SU-DHL-6 (cell line): ENCODE results near the gene AADACL4.

Experiments
- H2AFZ ChIP-seq: fragments of 200-600 bp; sonication (generic); 2 replicates; pipeline ENCODE4 v1.6.1; 2014; ENCODE audit warnings: low read depth, mild to moderate bottlenecking, moderate library complexity, mixed read lengths, antibody characterized with exemption, low read length; ENCODE audit not compliant: severe bottlenecking
- H3F3A ChIP-seq: fragments of 200-600 bp; shearing (Covaris generic); 2 replicates; pipeline ENCODE4 v1.6.0; 2016; ENCODE audit warnings: antibody characterized with exemption, mild to moderate bottlenecking; ENCODE audit not compliant: insufficient read depth
- H3K27ac ChIP-seq: fragments of 200-600 bp; sonication (generic); 2 replicates; pipeline ENCODE4 v1.5.1; 2016; ENCODE audit warnings: low read depth, mild to moderate bottlenecking, low read length, moderate library complexity, mixed read lengths
- H3K27me3 ChIP-seq: fragments of 200-600 bp; sonication (generic), shearing (Covaris generic); 2 replicates; pipeline ENCODE4 v1.6.0; 2014; ENCODE audit warnings: mild to moderate bottlenecking, low read length
- H3K36me3 ChIP-seq: fragments of 200-600 bp; sonication (generic); 2 replicates; pipeline ENCODE4 v1.6.1; 2014; ENCODE audit warnings: mild to moderate bottlenecking, low read length, mixed read lengths
- H3K4me2 ChIP-seq: fragments of 300-600, 200-600 bp; shearing (Covaris generic), sonication (generic); 2 replicates; pipeline ENCODE4 v1.6.0; 2014; ENCODE audit warnings: low read length, low read depth, mild to moderate bottlenecking; ENCODE audit not compliant: poor library complexity, severe bottlenecking
- H3K4me3 ChIP-seq: fragments of 200-600 bp; sonication (generic); 2 replicates; pipeline ENCODE4 v1.5.1; 2014; ENCODE audit warnings: antibody characterized with exemption, low read length, mild to moderate bottlenecking, mixed read lengths; ENCODE audit not compliant: insufficient read depth, poor library complexity, severe bottlenecking
- H3K79me2 ChIP-seq: fragments of 200-600 bp; sonication (generic); 2 replicates; pipeline ENCODE4 v1.6.1; 2014; ENCODE audit warnings: mild to moderate bottlenecking, low read length, moderate library complexity; ENCODE audit not compliant: insufficient read depth
- H3K9ac ChIP-seq: fragments of 200-600 bp; sonication (generic); 2 replicates; pipeline ENCODE4 v1.7.0; 2014; ENCODE audit warnings: mild to moderate bottlenecking, low read length
- H3K9me2 ChIP-seq: fragments of 200-600 bp; sonication (generic); replicated peaks from 2 replicates; pipeline ENCODE4 v1.6.1; 2014; ENCODE audit warnings: low read length; ENCODE audit not compliant: insufficient read depth
- H3K9me3 ChIP-seq: fragments of 200-600 bp; sonication (generic); 2 replicates; pipeline ENCODE4 v1.6.1; 2014; ENCODE audit warnings: low read length, mixed read lengths; ENCODE audit not compliant: insufficient read depth
- H4K20me1 ChIP-seq: fragments of 200-600 bp; sonication (generic); 2 replicates; pipeline ENCODE4 v1.6.1; 2014; ENCODE audit warnings: low read depth, mild to moderate bottlenecking, antibody characterized with exemption, low read length, moderate library complexity, mixed read lengths
- EZH2phosphoT487 ChIP-seq: fragments of 200-600 bp; sonication (generic), shearing (Covaris generic); conservative IDR thresholded peaks from 2 replicates; pipeline ENCODE4 v1.6.1; 2018; ENCODE audit warnings: mild to moderate bottlenecking, antibody characterized with exemption, low read length, moderate library complexity, mixed read lengths
- TF ChIP-seq, protein P1 (sequence below): fragments of 200-600 bp; sonication (generic); IDR thresholded peaks from one replicate; pipeline ENCODE4 v1.5.1; 2017; ENCODE audit warnings: antibody characterized with exemption, mild to moderate bottlenecking, low read length, moderate library complexity; ENCODE audit not compliant: insufficient read depth, poor library complexity, severe bottlenecking

The AADACL4 gene

DNA sequence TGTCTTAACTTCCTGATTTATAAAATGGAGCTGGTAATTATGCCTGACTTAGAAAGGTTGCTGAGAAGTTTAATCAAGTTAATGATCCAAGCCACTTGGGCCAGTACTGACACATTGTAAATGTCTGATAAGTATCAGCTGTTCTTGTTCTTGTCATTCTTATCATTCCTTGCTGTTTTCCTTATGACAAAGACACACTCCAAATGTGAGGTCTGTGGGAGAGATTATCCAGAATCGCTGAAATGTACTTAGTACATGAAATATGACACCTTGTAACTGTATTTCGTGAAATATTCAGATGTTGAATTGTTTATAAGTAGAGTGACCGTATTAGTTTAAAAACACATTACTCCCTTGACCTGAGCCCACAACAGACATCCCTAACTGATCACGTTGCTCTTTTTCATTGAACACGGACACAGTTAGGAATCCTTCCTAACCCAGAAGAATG, 6.1 kb downstream of the AADACL4 start:
- Histone ChIP-seq H3K27ac (no peak overlapping the region), H3K4me2 (no peak overlapping the region), H3K4me3 (no peak overlapping the region), H2AFZ (no peak overlapping the region), H3K36me3 (no peaks in the 10 kb centered on the region), H3F3A (no peaks in the 10 kb centered on the region), H3K9me3 (no peaks in the 10 kb centered on the region), H3K9me2 (no peaks in the 10 kb centered on the region), H3K79me2 (no peaks in the 10 kb centered on the region), H3K27me3 (no peaks in the 10 kb centered on the region), H4K20me1 (no peaks in the 10 kb centered on the region), H3K9ac (no peak overlapping the region)
- TF ChIP-seq, protein P1, sequence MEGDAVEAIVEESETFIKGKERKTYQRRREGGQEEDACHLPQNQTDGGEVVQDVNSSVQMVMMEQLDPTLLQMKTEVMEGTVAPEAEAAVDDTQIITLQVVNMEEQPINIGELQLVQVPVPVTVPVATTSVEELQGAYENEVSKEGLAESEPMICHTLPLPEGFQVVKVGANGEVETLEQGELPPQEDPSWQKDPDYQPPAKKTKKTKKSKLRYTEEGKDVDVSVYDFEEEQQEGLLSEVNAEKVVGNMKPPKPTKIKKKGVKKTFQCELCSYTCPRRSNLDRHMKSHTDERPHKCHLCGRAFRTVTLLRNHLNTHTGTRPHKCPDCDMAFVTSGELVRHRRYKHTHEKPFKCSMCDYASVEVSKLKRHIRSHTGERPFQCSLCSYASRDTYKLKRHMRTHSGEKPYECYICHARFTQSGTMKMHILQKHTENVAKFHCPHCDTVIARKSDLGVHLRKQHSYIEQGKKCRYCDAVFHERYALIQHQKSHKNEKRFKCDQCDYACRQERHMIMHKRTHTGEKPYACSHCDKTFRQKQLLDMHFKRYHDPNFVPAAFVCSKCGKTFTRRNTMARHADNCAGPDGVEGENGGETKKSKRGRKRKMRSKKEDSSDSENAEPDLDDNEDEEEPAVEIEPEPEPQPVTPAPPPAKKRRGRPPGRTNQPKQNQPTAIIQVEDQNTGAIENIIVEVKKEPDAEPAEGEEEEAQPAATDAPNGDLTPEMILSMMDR: no peak
- TF ChIP-seq EZH2phosphoT487: no peak

GRCh38 chr1:12654004-12654567, 10.2 kb downstream of the AADACL4 start:
- no peak for TF ChIP-seq EZH2phosphoT487
- TF ChIP-seq, protein P1: no peak
- Histone ChIP-seq H3K27ac (no peak overlapping the region), H3K79me2 (no peaks in the 10 kb centered on the region), H3K9me2 (no peaks in the 10 kb centered on the region), H3K9me3 (no peaks in the 10 kb centered on the region), H3F3A (no peaks in the 10 kb centered on the region), H3K9ac (no peak overlapping the region), H4K20me1 (no peaks in the 10 kb centered on the region), H3K36me3 (no peaks in the 10 kb centered on the region), H2AFZ (no peak overlapping the region), H3K4me3 (no peak overlapping the region), H3K4me2 (no peak overlapping the region), H3K27me3 (no peaks in the 10 kb centered on the region)

DNA sequence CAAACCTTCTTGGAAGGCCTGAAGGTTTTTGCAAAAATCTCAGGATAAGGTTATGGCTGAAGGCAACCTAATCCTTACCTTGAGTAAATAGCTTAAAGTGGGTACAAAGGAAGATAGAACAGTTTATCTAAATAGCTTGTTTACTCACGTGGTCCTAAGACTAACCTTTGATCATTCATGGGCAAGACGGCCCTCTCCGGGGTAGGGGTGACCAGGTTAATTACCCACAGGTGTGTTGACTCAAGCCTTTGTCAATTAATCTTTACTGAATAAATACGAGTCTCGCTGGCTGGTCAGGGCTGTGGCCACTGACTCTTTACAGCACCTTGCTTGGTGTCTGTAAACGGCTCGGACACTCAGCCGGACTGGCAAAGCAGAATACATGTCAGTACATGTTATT, 10.8 kb downstream of the AADACL4 start:
- Histone ChIP-seq H3K4me3 (no peak overlapping the region), H3K27me3 (no peaks in the 10 kb centered on the region), H3K79me2 (no peaks in the 10 kb centered on the region), H4K20me1 (no peaks in the 10 kb centered on the region), H3K9ac (no peak overlapping the region), H3K27ac (no peak overlapping the region), H3F3A (no peaks in the 10 kb centered on the region), H3K4me2 (no peak overlapping the region), H2AFZ (no peak overlapping the region), H3K36me3 (no peaks in the 10 kb centered on the region), H3K9me3 (no peaks in the 10 kb centered on the region), H3K9me2 (no peaks in the 10 kb centered on the region)
- TF ChIP-seq EZH2phosphoT487: no peak
- TF ChIP-seq, protein P1: no peak
